GM15510 (cell line): ENCODE results near the gene C2CD3.

Experiments used
- POLR2A ChIP-seq: IDR thresholded peaks from 3 replicates; pipeline ENCODE4 v1.6.1; 2011; ENCODE audit warnings: borderline replicate concordance; ENCODE audit not compliant: insufficient read length; ENCODE audit errors: extremely low read depth

Gene C2CD3

DNA sequence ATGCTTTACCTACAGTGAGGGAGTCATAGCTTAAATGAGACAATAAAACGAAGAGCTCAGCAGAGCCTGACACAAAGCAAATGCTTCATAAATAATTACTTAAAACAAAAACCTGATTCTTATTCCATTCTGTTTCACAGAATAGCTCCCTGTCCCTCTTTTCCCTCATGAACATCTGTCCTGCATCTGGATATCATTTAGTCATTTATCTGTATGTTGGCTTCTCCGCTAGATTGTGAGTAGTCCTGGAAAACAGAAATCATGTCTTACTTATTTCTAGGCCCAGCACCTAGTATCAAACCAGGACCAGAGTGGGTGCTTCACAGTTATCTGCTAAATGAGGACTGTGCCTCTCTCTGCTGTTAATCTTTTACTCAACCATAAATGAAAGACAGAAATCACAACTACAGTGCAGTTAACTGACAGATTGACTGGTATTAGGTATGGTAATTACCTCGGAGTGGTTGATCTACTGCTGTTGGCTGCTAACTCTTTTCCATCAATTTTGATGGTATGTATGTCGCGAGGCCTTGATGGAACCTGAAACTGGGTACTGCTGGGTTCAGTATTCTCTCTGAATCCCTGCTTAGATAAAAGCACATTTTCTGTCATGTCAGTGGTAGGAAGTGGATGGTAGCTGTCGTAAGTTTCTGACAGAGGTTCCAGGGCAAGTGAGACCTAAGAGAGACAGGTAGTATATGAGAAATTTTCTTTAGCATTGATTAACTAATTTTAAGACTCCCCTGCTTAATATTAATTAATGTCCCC, 31.5 kb downstream of the C2CD3 start:
- TF ChIP-seq POLR2A = no peak

DNA sequence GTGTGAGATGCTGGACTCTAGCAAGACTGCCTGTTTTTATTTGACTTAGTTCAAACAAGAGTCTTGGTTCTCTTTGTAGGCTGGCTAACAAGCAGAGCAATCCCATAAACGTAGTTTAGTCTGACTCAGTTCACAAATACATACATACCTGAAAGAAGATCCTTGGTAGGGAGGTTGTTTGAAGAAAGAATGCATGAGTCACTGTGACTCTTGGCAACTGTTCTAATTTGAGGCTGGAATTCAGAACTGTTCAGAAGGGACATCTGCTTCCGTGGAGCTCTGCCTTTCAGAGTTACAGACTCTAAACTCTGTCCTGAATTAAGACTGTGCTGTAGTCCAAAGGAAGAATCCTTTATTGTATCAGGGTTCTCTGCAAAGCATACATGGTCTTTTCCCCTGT, 32.2 kb downstream of the C2CD3 start:
- no peak for TF ChIP-seq POLR2A

DNA sequence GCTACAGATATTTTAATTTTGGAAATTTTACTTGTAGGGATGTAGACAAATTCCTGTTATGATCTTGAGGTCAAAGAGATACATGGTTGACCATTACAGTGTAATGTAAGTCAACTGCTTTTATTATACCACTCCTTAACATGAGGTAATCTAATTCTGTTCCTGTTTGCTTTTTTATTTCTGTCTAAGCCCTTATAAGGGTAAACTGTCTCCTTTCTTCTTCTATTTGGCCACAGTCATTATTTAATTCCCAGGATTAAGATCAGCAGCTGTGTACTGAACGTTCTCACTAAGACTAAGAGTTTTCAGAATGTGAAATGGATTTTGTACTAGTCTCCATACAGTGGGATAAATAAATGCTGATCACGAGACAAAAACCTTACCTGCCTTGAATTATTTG, 32.8 kb downstream of the C2CD3 start:
- TF ChIP-seq POLR2A = no peak

- no peak for TF ChIP-seq POLR2A
Observed at GRCh38 chr11:74135127-74135840, 35.5 kb downstream of the C2CD3 start.

DNA sequence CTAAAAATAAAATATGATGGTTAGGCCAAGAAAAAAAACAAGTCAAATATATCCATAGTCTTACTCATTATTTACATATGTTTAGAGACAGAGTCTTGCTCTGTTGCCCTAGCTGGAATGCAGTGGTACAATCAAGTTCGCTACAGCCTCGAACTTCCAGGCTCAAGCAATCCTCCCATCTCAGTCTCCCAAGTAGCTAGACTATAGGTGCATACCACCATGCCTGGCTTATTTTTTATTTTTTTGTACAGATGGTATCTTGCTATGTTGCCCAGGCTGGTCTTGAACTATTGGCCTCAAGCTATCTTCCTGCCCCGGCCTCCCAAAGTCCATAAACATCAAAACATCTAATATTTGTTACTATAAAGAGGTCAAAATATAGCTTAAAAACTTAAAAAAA, 36.1 kb downstream of the C2CD3 start:
- no peak for TF ChIP-seq POLR2A

GRCh38 chr11:74133436-74133835, 37.4 kb downstream of the C2CD3 start:
- TF ChIP-seq POLR2A = no peak

DNA sequence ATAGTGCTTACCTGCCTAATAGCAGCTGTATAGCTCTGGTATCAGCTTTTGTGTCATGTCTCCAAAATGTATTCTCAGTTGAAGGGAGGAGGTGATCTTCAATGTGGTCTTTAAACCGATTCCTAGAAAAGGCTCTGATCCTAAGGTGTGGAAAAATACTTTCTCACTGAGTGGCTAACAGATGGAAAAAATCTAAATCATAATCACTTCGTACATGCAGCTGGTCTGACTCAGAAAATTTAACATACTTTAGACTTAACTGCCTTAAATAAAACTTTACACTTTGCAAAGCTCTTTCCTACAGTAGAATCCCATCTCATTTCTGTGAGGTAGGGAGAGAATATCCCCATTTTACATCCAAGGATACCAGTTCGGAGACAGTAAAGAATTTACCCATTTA, 38.0 kb downstream of the C2CD3 start:
- no peak for TF ChIP-seq POLR2A

- no peak for TF ChIP-seq POLR2A
Observed at GRCh38 chr11:74123008-74123448, 47.8 kb downstream of the C2CD3 start.

GRCh38 chr11:74121804-74122203, 49.0 kb downstream of the C2CD3 start:
- no peak for TF ChIP-seq POLR2A

- TF ChIP-seq POLR2A = no peak
Observed at GRCh38 chr11:74116719-74117118, 54.1 kb downstream of the C2CD3 start.

DNA sequence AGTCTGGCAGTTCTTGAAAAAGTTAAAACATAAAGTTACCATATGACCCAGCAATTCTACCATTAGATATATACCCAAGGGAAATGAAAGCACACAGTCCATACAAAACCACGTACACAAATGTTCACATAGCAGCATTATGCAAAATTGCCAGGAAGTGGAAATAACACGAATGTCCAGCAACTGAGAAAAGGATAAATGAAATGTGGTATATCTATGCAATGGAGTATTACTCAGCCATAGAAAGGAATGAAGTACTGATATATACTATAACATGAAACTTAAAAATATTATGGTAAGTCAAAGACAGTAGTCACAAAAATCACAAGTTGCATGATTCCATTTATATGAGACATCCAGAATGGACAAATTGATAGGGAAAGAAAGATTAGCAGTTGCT, 57.9 kb downstream of the C2CD3 start:
- no peak for TF ChIP-seq POLR2A

DNA sequence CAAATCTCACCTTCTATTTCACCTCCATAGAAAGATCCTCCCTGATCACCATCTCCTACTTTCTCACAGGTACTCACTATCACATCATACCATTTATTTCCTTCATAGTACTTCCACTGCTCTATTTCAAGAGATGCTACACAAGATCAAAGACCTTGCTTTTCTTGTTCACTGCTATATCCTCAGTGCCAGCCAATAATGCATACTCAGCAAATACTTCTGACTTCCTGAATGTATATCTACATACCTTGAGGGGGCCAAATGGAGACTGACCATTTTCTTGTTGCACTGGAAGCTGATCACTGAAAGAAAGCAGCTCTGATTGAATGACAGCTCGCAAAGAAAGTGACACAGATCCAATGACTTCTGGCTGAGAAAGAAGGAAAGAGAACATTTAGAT, 64.7 kb downstream of the C2CD3 start:
- no peak for TF ChIP-seq POLR2A

- TF ChIP-seq POLR2A = no peak
Observed at GRCh38 chr11:74102321-74102720, 68.5 kb downstream of the C2CD3 start.

DNA sequence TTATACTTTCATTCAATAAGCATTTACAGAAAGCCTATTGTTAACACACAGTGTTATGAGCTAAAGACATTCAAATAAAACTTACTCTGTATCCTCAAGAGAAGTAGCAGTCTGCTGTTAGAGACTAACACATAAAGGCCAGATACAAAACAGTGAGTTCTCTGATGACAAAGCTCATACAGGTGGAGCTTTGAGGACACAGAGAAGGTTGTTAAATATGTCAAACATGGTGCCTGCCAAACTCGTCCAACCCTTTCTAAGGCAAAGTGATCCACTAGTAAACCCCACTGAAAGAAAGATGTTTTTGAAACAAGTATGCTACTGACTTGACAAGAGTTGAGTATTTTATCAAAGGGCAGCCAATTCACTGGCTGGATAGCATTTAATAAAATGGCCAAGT, 70.1 kb downstream of the C2CD3 start:
- TF ChIP-seq POLR2A = no peak

- no peak for TF ChIP-seq POLR2A
Observed at GRCh38 chr11:74100231-74100630, 70.6 kb downstream of the C2CD3 start.

GRCh38 chr11:74097686-74098237, 73.0 kb downstream of the C2CD3 start:
- no peak for TF ChIP-seq POLR2A
